CD14-positive monocyte (primary cell): ENCODE measurements around the gene ATP5F1B. TPM values are rescaled to one million over a fixed set of nuclear protein-coding genes. Genes with fewer than 3 reads are reported as not detected.

Experiments
- DNase-seq, 3 donors: peaks; one replicate each; pipeline ENCODE4 v3.0.0-alpha.2; 2011 to 2022
- H2AFZ ChIP-seq: 2 replicates; pipeline ENCODE4 v1.6.0; 2012; ENCODE audit warnings: mild to moderate bottlenecking, low read depth, low read length, inconsistent platforms; ENCODE audit not compliant: insufficient read depth, poor library complexity, severe bottlenecking
- H3K27ac ChIP-seq, 2 donors: 1 replicate in 1 of 2; 2 replicates in 1 of 2; pipeline ENCODE4 v1.5.1; 2012 to 2013; ENCODE audit warnings: low read length in 2 of 2, control low read depth in 1 of 2, inconsistent platforms in 1 of 2, low read depth in 1 of 2, mild to moderate bottlenecking in 1 of 2
- H3K27me3 ChIP-seq, 2 donors: one replicate each; pipeline versions ENCODE4 v1.6.0 to v1.6.1; 2011 to 2013; ENCODE audit warnings: low read length in 2 of 2; ENCODE audit not compliant: control insufficient read depth in 2 of 2, insufficient read depth in 2 of 2
- H3K36me3 ChIP-seq, 2 donors: replicated peaks in 1 of 2; 1 replicate in 1 of 2; 2 replicates in 1 of 2; pipeline versions ENCODE4 v1.5.1 to v1.6.1; 2012 to 2013; ENCODE audit warnings: low read length in 2 of 2, control low read depth in 1 of 2, inconsistent platforms in 1 of 2, mild to moderate bottlenecking in 1 of 2; ENCODE audit not compliant: insufficient read depth in 2 of 2, control insufficient read depth in 1 of 2
- H3K4me1 ChIP-seq, 2 donors: 1 replicate in 1 of 2; 2 replicates in 1 of 2; pipeline versions ENCODE4 v1.5.1 to v1.6.1; 2012 to 2013; ENCODE audit warnings: low read length in 2 of 2, control low read depth in 1 of 2, inconsistent platforms in 1 of 2, mild to moderate bottlenecking in 1 of 2, moderate library complexity in 1 of 2; ENCODE audit not compliant: insufficient read depth in 2 of 2, control insufficient read depth in 1 of 2
- H3K4me2 ChIP-seq: replicated peaks from 2 replicates; pipeline ENCODE3; 2012; ENCODE audit warnings: low read length, moderate library complexity, mild to moderate bottlenecking; ENCODE audit not compliant: poor library complexity, severe bottlenecking; ENCODE audit errors: extremely low read depth
- H3K4me3 ChIP-seq, 3 experiments: fragments of 200-600 bp in 1 of 3; sonication (generic) in 1 of 3; replicated peaks in 1 of 3; 1 replicate in 2 of 3; 2 replicates in 1 of 3; pipeline ENCODE4 v1.5.1; 2011 to 2013; ENCODE audit warnings: low read length in 3 of 3, mild to moderate bottlenecking in 3 of 3, control low read depth in 2 of 3, low read depth in 2 of 3, inconsistent platforms in 1 of 3, moderate library complexity in 1 of 3
- H3K79me2 ChIP-seq: 2 replicates; pipeline ENCODE4 v1.6.0; 2012; ENCODE audit warnings: mild to moderate bottlenecking, control low read depth, inconsistent platforms, low read length, moderate library complexity; ENCODE audit not compliant: insufficient read depth
- H3K9ac ChIP-seq: 2 replicates; pipeline ENCODE4 v1.6.0; 2017; ENCODE audit warnings: low read length, mild to moderate bottlenecking; ENCODE audit not compliant: insufficient read depth, poor library complexity, severe bottlenecking
- H3K9me3 ChIP-seq, 2 donors: replicated peaks in 1 of 2; 1 replicate in 1 of 2; 2 replicates in 1 of 2; pipeline versions ENCODE4 v1.5.1 to v1.6.1; 2012 to 2013; ENCODE audit warnings: low read length in 2 of 2, control low read depth in 1 of 2; ENCODE audit not compliant: control insufficient read depth in 1 of 2, insufficient read depth in 1 of 2
- H4K20me1 ChIP-seq: 2 replicates; pipeline ENCODE4 v1.6.0; 2012; ENCODE audit warnings: mild to moderate bottlenecking, low read length, control low read depth, moderate library complexity; ENCODE audit not compliant: insufficient read depth
- H3K27ac Mint-ChIP-seq, 7 donors: one replicate each; pipeline ENCODE4 v1.8.0; 2020; ENCODE audit warnings: mild to moderate bottlenecking in 7 of 7, mixed read lengths in 7 of 7, moderate library complexity in 6 of 7, inconsistent platforms in 2 of 7
- H3K27me3 Mint-ChIP-seq, 3 donors: one replicate each; pipeline ENCODE4 v1.8.0; 2021 to 2022; ENCODE audit warnings: low read depth in 3 of 3, mild to moderate bottlenecking in 3 of 3, mixed read lengths in 3 of 3, moderate library complexity in 3 of 3, inconsistent platforms in 1 of 3
- H3K36me3 Mint-ChIP-seq, 2 donors: one replicate each; pipeline ENCODE4 v1.8.0; 2020; ENCODE audit warnings: mixed read lengths in 2 of 2, inconsistent platforms in 1 of 2, mild to moderate bottlenecking in 1 of 2
- H3K4me1 Mint-ChIP-seq: one replicate; pipeline ENCODE4 v1.8.0; 2020; ENCODE audit warnings: mild to moderate bottlenecking, mixed read lengths
- H3K4me3 Mint-ChIP-seq, 2 donors: one replicate each; pipeline ENCODE4 v1.8.0; 2020; ENCODE audit warnings: mild to moderate bottlenecking in 2 of 2, mixed read lengths in 2 of 2, moderate library complexity in 1 of 2
- H3K9me3 Mint-ChIP-seq, 7 donors: one replicate each; pipeline ENCODE4 v1.8.0; 2020 to 2022; ENCODE audit warnings: mixed read lengths in 7 of 7, mild to moderate bottlenecking in 6 of 7, moderate library complexity in 6 of 7, inconsistent platforms in 2 of 7
- CTCF ChIP-seq: fragments of 200-600 bp; IDR thresholded peaks from one replicate; pipeline ENCODE4 v1.8.0; 2022; ENCODE audit warnings: antibody characterized with exemption, mild to moderate bottlenecking
- WGBS: methylation state at CpG from one replicate; pipeline ENCODE4 v1.1.5; 2013; ENCODE audit warnings: missing lambda C conversion rate; ENCODE audit not compliant: insufficient coverage; 5-methylcytosine and 5-hydroxymethylcytosine counted together
- intact Hi-C, 2 donors: fragments of 100-400 bp; cut with micrococcal nuclease; formaldehyde crosslinking; loops; one replicate each; pipeline versions ENCODE4 v1.15.0 to v1.15.1; 2023
- polyA plus RNA-seq, 3 donors: library from polyadenylated mRNA; depleted of rRNA in 1 of 3; unstranded in 2 of 3; stranded (reverse) in 1 of 3; fragments of 300-500 nt in 2 of 3; fragments of >200 nt in 1 of 3; fragmentation: Illumina TruSeq in 2 of 3; gene quantifications; 1 replicate in 2 of 3; 2 replicates in 1 of 3; pipeline ENCODE4 v1.2.3, GENCODE V29; 2012 to 2021

Gene ATP5F1B
- polyA plus RNA-seq, 3 donors, result 554 to 1,093 (median 1,038) TPM

- DNase-seq, result peak; percentile 65 to 75 (median 73)
- Histone ChIP-seq H3K36me3 (peaks cover 2 to 26% of the 10 kb centered on the region in 2 donors), H4K20me1 (peaks cover 80% of the 10 kb centered on the region), H3K79me2 (peaks cover 99% of the 10 kb centered on the region), H3K4me2 (peak overlapping the region; percentile 80), H3K27me3 (no peaks in the 10 kb centered on the region), H3K9ac (peak overlapping the region; percentile 96), H3K4me3 (peak overlapping the region; percentile 88 to 100 (median 91)), H3K4me1 (peaks cover 45 to 47% of the 10 kb centered on the region in 2 donors), H3K27ac (peak overlapping the region; percentile 89 to 97), H2AFZ (peak overlapping the region; percentile 66), H3K9me3 (no peaks in the 10 kb centered on the region)
- TF ChIP-seq CTCF, result no peak
- Mint-ChIP-seq H3K36me3 (peaks cover 20 to 36% of the 10 kb centered on the region in 2 donors), H3K27me3 (no peaks in the 10 kb centered on the region), H3K27ac (peak overlapping the region; percentile 93 to 99 (median 97)), H3K9me3 (no peaks in the 10 kb centered on the region), H3K4me3 (peak overlapping the region; percentile 98 to 99), H3K4me1 (peaks cover 62% of the 10 kb centered on the region)
- WGBS, result 0% methylated on average over 5 of the region's 18 CpGs
- intact Hi-C loops, result no loop called here
Measured at GRCh38 chr12:56628671-56629458, 16.9 kb downstream of the ATP5F1B start.

GRCh38 chr12:56626701-56627100 lies 19.1 kb downstream of the ATP5F1B start:
- Histone ChIP-seq H3K9ac (no peak overlapping the region), H3K79me2 (peaks cover 99% of the 10 kb centered on the region), H3K27me3 (no peaks in the 10 kb centered on the region), H2AFZ (no peak overlapping the region), H3K4me2 (no peak overlapping the region), H3K27ac (peak overlapping the region in 1 of 2 donors; percentile 52), H3K4me3 (no peak overlapping the region), H3K4me1 (peaks cover 24 to 26% of the 10 kb centered on the region in 2 donors), H4K20me1 (peaks cover 83% of the 10 kb centered on the region), H3K36me3 (peaks cover 4 to 45% of the 10 kb centered on the region in 2 donors), H3K9me3 (no peaks in the 10 kb centered on the region)
- DNase-seq, result no peak
- Mint-ChIP-seq H3K4me3 (no peak overlapping the region), H3K36me3 (peaks cover 30 to 45% of the 10 kb centered on the region in 2 donors), H3K27ac (peak overlapping the region in 2 of 7 donors; percentile 8 to 72), H3K4me1 (peaks cover 47% of the 10 kb centered on the region), H3K27me3 (no peaks in the 10 kb centered on the region), H3K9me3 (no peaks in the 10 kb centered on the region)
- intact Hi-C loops, result no loop called here
- TF ChIP-seq CTCF, result no peak
